HL-60 (cell line): ENCODE data around the gene DIAPH1.

ENCODE experiments used
- CTCF ChIP-seq: IDR thresholded peaks from one replicate; pipeline ENCODE4 v1.5.1; 2011; ENCODE audit warnings: low read length, control low read depth, inconsistent platforms; ENCODE audit not compliant: insufficient read depth
- POLR2AphosphoS5 ChIP-seq: IDR thresholded peaks from 2 replicates; pipeline ENCODE4 v1.6.1; 2012; ENCODE audit warnings: low read depth
- REST ChIP-seq: IDR thresholded peaks from 2 replicates; pipeline ENCODE4 v1.6.1; 2012; ENCODE audit warnings: low read depth; ENCODE audit not compliant: insufficient replicate concordance

GRCh38 chr5:141504216-141504615, 114.6 kb downstream of the DIAPH1 start:
- TF ChIP-seq POLR2AphosphoS5 (no peak), CTCF (no peak), REST (no peak)
